WI38 (cell line): ENCODE data around the gene BBOF1.
A peak's percentile ranks its signal among the peaks of the same experiment; 100 is the strongest.

Experiments used
- H3K4me3 ChIP-seq: 2 replicates; pipeline ENCODE4 v1.5.1; 2011; ENCODE audit warnings: low read depth, mild to moderate bottlenecking, control low read depth, low read length
- CTCF ChIP-seq: IDR thresholded peaks from 2 replicates; pipeline ENCODE4 v1.5.1; 2012; ENCODE audit warnings: low read depth, mild to moderate bottlenecking, control low read depth, low read length

BBOF1 gene

GRCh38 chr14:74014299-74014698, 4.8 kb upstream of the BBOF1 start:
- H3K4me3 ChIP-seq, result no peak overlapping the region
- TF ChIP-seq CTCF, result no peak

GRCh38 chr14:74015176-74015575, 4.0 kb upstream of the BBOF1 start:
- H3K4me3 ChIP-seq, result no peak overlapping the region
- TF ChIP-seq CTCF, result no peak

- no peak overlapping the region for H3K4me3 ChIP-seq
- TF ChIP-seq CTCF, result no peak
Observed at GRCh38 chr14:74015963-74016362, 3.2 kb upstream of the BBOF1 start.

- peak overlapping the region; percentile 86 for H3K4me3 ChIP-seq
- TF ChIP-seq CTCF, result no peak
Observed at GRCh38 chr14:74018174-74018585, 969 bp upstream of the BBOF1 start.

- TF ChIP-seq CTCF, result no peak
- peak overlapping the region; percentile 86 for H3K4me3 ChIP-seq
Observed at GRCh38 chr14:74019408-74020137, 424 bp downstream of the BBOF1 start.

- no peak for TF ChIP-seq CTCF
- no peak overlapping the region for H3K4me3 ChIP-seq
Observed at GRCh38 chr14:74022346-74022745, 3.2 kb downstream of the BBOF1 start.

- TF ChIP-seq CTCF, result no peak
- H3K4me3 ChIP-seq, result no peak overlapping the region
Observed at GRCh38 chr14:74029136-74029535, 10.0 kb downstream of the BBOF1 start.
